Measurements from ENCODE around the gene BPIFA3. TPM values are rescaled to one million over a fixed set of nuclear protein-coding genes. Genes with fewer than 3 reads are reported as not detected.

The BPIFA3 gene
- total RNA-seq, 4 donors from 2014 or later = not detected

GRCh38 chr20:33192912-33193501 is 24.1 kb upstream of the BPIFA3 start:
- intact Hi-C loops (cut with DNase I) = no loop called here
- no peak overlapping the region for H3K27ac ChIP-seq
- H3K36me3 ChIP-seq = no peaks in the 10 kb centered on the region
- DNase-seq = no peak
- H3K4me3 ChIP-seq (replicated peaks in 1 of 3) = no peak overlapping the region
- no peaks in the 10 kb centered on the region for H3K27me3 ChIP-seq
- TF ChIP-seq POLR2A (IDR thresholded peaks at IDR 0.05) = no peak
- no peak for TF ChIP-seq CTCF (IDR thresholded peaks at IDR 0.05)
- no peaks in the 10 kb centered on the region for H3K9me3 ChIP-seq
- no peaks in the 10 kb centered on the region for H3K4me1 ChIP-seq
- WGBS, 2 donors = 57 to 64% methylated on average over 8 of the region's 8 CpGs

GRCh38 chr20:33199026-33199425 is 18.1 kb upstream of the BPIFA3 start:
- no peaks in the 10 kb centered on the region for H3K27me3 ChIP-seq
- WGBS, 2 donors = 78 to 81% methylated on average over 3 of the region's 3 CpGs
- intact Hi-C loops (cut with DNase I) = no loop called here

GRCh38 chr20:33202451-33202850 is 14.7 kb upstream of the BPIFA3 start:
- Histone ChIP-seq H3K4me1 (no peaks in the 10 kb centered on the region), H3K27ac (no peak overlapping the region), H3K36me3 (no peaks in the 10 kb centered on the region), H3K4me3 (replicated peaks in 1 of 3) (no peak overlapping the region), H3K9me3 (no peaks in the 10 kb centered on the region), H3K27me3 (no peaks in the 10 kb centered on the region)
- DNase-seq = no peak
- WGBS, 2 donors = 60 to 67% methylated on average over 4 of the region's 4 CpGs
- TF ChIP-seq POLR2A (IDR thresholded peaks at IDR 0.05) (no peak), CTCF (IDR thresholded peaks at IDR 0.05) (no peak)
- intact Hi-C loops (cut with DNase I) = no loop called here

More at GRCh38 chr20:33199026-33199425, 18.1 kb upstream of the BPIFA3 start:
- Histone ChIP-seq H3K36me3 (no peaks in the 10 kb centered on the region), H3K4me1 (no peaks in the 10 kb centered on the region), H3K4me3 (replicated peaks in 1 of 3) (no peak overlapping the region), H3K27ac (no peak overlapping the region), H3K9me3 (no peaks in the 10 kb centered on the region)
- DNase-seq = no peak
- TF ChIP-seq POLR2A (IDR thresholded peaks at IDR 0.05) (no peak), CTCF (IDR thresholded peaks at IDR 0.05) (no peak)

GRCh38 chr20:33203444-33203843 is 13.7 kb upstream of the BPIFA3 start:
- Histone ChIP-seq H3K4me1 (no peaks in the 10 kb centered on the region), H3K4me3 (replicated peaks in 1 of 3) (no peak overlapping the region), H3K27ac (no peak overlapping the region), H3K36me3 (no peaks in the 10 kb centered on the region), H3K27me3 (no peaks in the 10 kb centered on the region), H3K9me3 (no peaks in the 10 kb centered on the region)
- DNase-seq = no peak
- WGBS, 2 donors = 81 to 86% methylated on average over 3 of the region's 3 CpGs
- TF ChIP-seq CTCF (IDR thresholded peaks at IDR 0.05) = no peak
- TF ChIP-seq POLR2A (IDR thresholded peaks at IDR 0.05) = no peak
- intact Hi-C loops (cut with DNase I) = no loop called here

- Histone ChIP-seq H3K4me1 (no peaks in the 10 kb centered on the region), H3K27ac (no peak overlapping the region), H3K9me3 (no peaks in the 10 kb centered on the region), H3K4me3 (replicated peaks in 1 of 3) (no peak overlapping the region), H3K36me3 (no peaks in the 10 kb centered on the region), H3K27me3 (no peaks in the 10 kb centered on the region)
- TF ChIP-seq CTCF (IDR thresholded peaks at IDR 0.05) (no peak), POLR2A (IDR thresholded peaks at IDR 0.05) (no peak)
- intact Hi-C loops (cut with DNase I) = loop anchor here (5.0 kb wide), 1 partner anchor 307 kb away; no protein-coding TSS in a partner anchor
- DNase-seq = peak; percentile 67 to 81
- WGBS, 2 donors = 4 to 5% methylated on average over 13 of the region's 13 CpGs
Measured at GRCh38 chr20:33209789-33210188, 7.4 kb upstream of the BPIFA3 start.

Data from thyroid gland (tissue), 4 donors.